Measurements from ENCODE around the gene JTB.

The JTB gene

GRCh38 chr1:153941826-153942725 lies 35.4 kb downstream of the JTB start:
- Histone ChIP-seq H3K23ac (ENCODE audit: low read length in 2 of 2) (no peak overlapping the region), H2BK120ac (ENCODE audit: low read depth, low read length) (no peak overlapping the region), H4K91ac (ENCODE audit: low read length) (no peak overlapping the region), H2BK15ac (ENCODE audit: low read depth, poor library complexity, severe bottlenecking) (no peak overlapping the region), H3K4ac (ENCODE audit: low read depth in 1 of 2, low read length in 2 of 2) (no peak overlapping the region), H4K8ac (ENCODE audit: low read length) (no peak overlapping the region), H2BK5ac (ENCODE audit: low read depth, low read length, poor library complexity, severe bottlenecking) (no peak overlapping the region), H3K14ac (ENCODE audit: low read length in 2 of 2) (no peak overlapping the region), H3K4me2 (ENCODE audit: low read length, poor library complexity, severe bottlenecking) (no peak overlapping the region), H3K79me1 (replicated peaks; ENCODE audit: low read length, poor library complexity, severe bottlenecking) (peaks cover 44% of the 10 kb centered on the region), H3K4me1 (ENCODE audit: control insufficient read depth, insufficient read depth, low read depth, low read length) (peaks cover 12% of the 10 kb centered on the region), H2BK12ac (ENCODE audit: low read length in 2 of 2) (no peak overlapping the region), H3K27me3 (ENCODE audit: control insufficient read depth in 1 of 2, insufficient read depth in 1 of 2, low read length in 2 of 2) (no peaks in the 10 kb centered on the region), H3K36me3 (ENCODE audit: control insufficient read depth in 1 of 2, insufficient read depth in 2 of 2, low read depth in 1 of 2, low read length in 2 of 2) (peaks cover 60 to 63% of the 10 kb centered on the region in 2 experiments), H3K27ac (ENCODE audit: low read length, poor library complexity, severe bottlenecking) (no peak overlapping the region), H3K18ac (ENCODE audit: low read depth in 1 of 2, low read length in 2 of 2) (no peak overlapping the region), H3K9ac (ENCODE audit: low read length) (no peak overlapping the region), H3K4me3 (ENCODE audit: insufficient read depth in 1 of 2, low read depth in 1 of 2, low read length in 2 of 2) (no peak overlapping the region), H3K9me3 (ENCODE audit: control insufficient read depth, low read length) (no peaks in the 10 kb centered on the region), H2AFZ (ENCODE audit: low read depth, low read length) (no peak overlapping the region), H2AK5ac (ENCODE audit: low read length, severe bottlenecking) (no peak overlapping the region)
- 97% methylated on average over 34 of the region's 34 CpGs for WGBS
- DNase-seq: no peak

- Histone ChIP-seq H3K27me3 (ENCODE audit: control insufficient read depth in 1 of 2, insufficient read depth in 1 of 2, low read length in 2 of 2) (no peaks in the 10 kb centered on the region), H3K4me2 (ENCODE audit: low read length, poor library complexity, severe bottlenecking) (no peak overlapping the region), H3K79me1 (replicated peaks; ENCODE audit: low read length, poor library complexity, severe bottlenecking) (peaks cover 48% of the 10 kb centered on the region), H2BK5ac (ENCODE audit: low read depth, low read length, poor library complexity, severe bottlenecking) (no peak overlapping the region), H2BK15ac (ENCODE audit: low read depth, poor library complexity, severe bottlenecking) (no peak overlapping the region), H2BK12ac (ENCODE audit: low read length in 2 of 2) (no peak overlapping the region), H4K91ac (ENCODE audit: low read length) (no peak overlapping the region), H3K4me1 (ENCODE audit: control insufficient read depth, insufficient read depth, low read depth, low read length) (peaks cover 12% of the 10 kb centered on the region), H3K9me3 (ENCODE audit: control insufficient read depth, low read length) (no peaks in the 10 kb centered on the region), H3K18ac (ENCODE audit: low read depth in 1 of 2, low read length in 2 of 2) (no peak overlapping the region), H3K27ac (ENCODE audit: low read length, poor library complexity, severe bottlenecking) (no peak overlapping the region), H3K36me3 (ENCODE audit: control insufficient read depth in 1 of 2, insufficient read depth in 2 of 2, low read depth in 1 of 2, low read length in 2 of 2) (peaks cover 72 to 73% of the 10 kb centered on the region in 2 experiments), H2BK120ac (ENCODE audit: low read depth, low read length) (no peak overlapping the region), H2AK5ac (ENCODE audit: low read length, severe bottlenecking) (no peak overlapping the region), H3K4ac (ENCODE audit: low read depth in 1 of 2, low read length in 2 of 2) (no peak overlapping the region), H3K9ac (ENCODE audit: low read length) (no peak overlapping the region), H3K23ac (ENCODE audit: low read length in 2 of 2) (no peak overlapping the region), H3K14ac (ENCODE audit: low read length in 2 of 2) (no peak overlapping the region), H4K8ac (ENCODE audit: low read length) (no peak overlapping the region), H2AFZ (ENCODE audit: low read depth, low read length) (no peak overlapping the region), H3K4me3 (ENCODE audit: insufficient read depth in 1 of 2, low read depth in 1 of 2, low read length in 2 of 2) (no peak overlapping the region)
- WGBS: 98% methylated on average over 8 of the region's 8 CpGs
- DNase-seq: no peak
Measured at GRCh38 chr1:153940756-153941155, 36.7 kb downstream of the JTB start.

- H3K14ac ChIP-seq (ENCODE audit: low read length in 2 of 2): no peak overlapping the region
- no peak overlapping the region for H2BK12ac ChIP-seq (ENCODE audit: low read length in 2 of 2)
- H2BK5ac ChIP-seq (ENCODE audit: low read depth, low read length, poor library complexity, severe bottlenecking): no peak overlapping the region
- H3K4ac ChIP-seq (ENCODE audit: low read depth in 1 of 2, low read length in 2 of 2): no peak overlapping the region
- H4K91ac ChIP-seq (ENCODE audit: low read length): no peak overlapping the region
- no peaks in the 10 kb centered on the region for H3K9me3 ChIP-seq (ENCODE audit: control insufficient read depth, low read length)
- H3K79me1 ChIP-seq (replicated peaks; ENCODE audit: low read length, poor library complexity, severe bottlenecking): peaks cover 48% of the 10 kb centered on the region
- WGBS: 98% methylated on average over 12 of the region's 12 CpGs
- no peak overlapping the region for H3K9ac ChIP-seq (ENCODE audit: low read length)
- H3K18ac ChIP-seq (ENCODE audit: low read depth in 1 of 2, low read length in 2 of 2): no peak overlapping the region
- H2BK120ac ChIP-seq (ENCODE audit: low read depth, low read length): no peak overlapping the region
- H2AK5ac ChIP-seq (ENCODE audit: low read length, severe bottlenecking): no peak overlapping the region
- peaks cover 5% of the 10 kb centered on the region for H3K4me1 ChIP-seq (ENCODE audit: control insufficient read depth, insufficient read depth, low read depth, low read length)
- H3K27ac ChIP-seq (ENCODE audit: low read length, poor library complexity, severe bottlenecking): no peak overlapping the region
- no peak overlapping the region for H3K4me3 ChIP-seq (ENCODE audit: insufficient read depth in 1 of 2, low read depth in 1 of 2, low read length in 2 of 2)
- peak overlapping the region; percentile 31 for H4K8ac ChIP-seq (ENCODE audit: low read length)
- no peaks in the 10 kb centered on the region for H3K27me3 ChIP-seq (ENCODE audit: control insufficient read depth in 1 of 2, insufficient read depth in 1 of 2, low read length in 2 of 2)
- H3K36me3 ChIP-seq (ENCODE audit: control insufficient read depth in 1 of 2, insufficient read depth in 2 of 2, low read depth in 1 of 2, low read length in 2 of 2): peaks cover 81% of the 10 kb centered on the region in 2 experiments
- no peak overlapping the region for H3K4me2 ChIP-seq (ENCODE audit: low read length, poor library complexity, severe bottlenecking)
- H2AFZ ChIP-seq (ENCODE audit: low read depth, low read length): no peak overlapping the region
- H2BK15ac ChIP-seq (ENCODE audit: low read depth, poor library complexity, severe bottlenecking): no peak overlapping the region
- no peak for DNase-seq
- H3K23ac ChIP-seq (ENCODE audit: low read length in 2 of 2): no peak overlapping the region
Measured at GRCh38 chr1:153939476-153939875, 38.0 kb downstream of the JTB start.

GRCh38 chr1:153938996-153939395 lies 38.5 kb downstream of the JTB start:
- H3K4me2 ChIP-seq (ENCODE audit: low read length, poor library complexity, severe bottlenecking): no peak overlapping the region
- peaks cover 44% of the 10 kb centered on the region for H3K79me1 ChIP-seq (replicated peaks; ENCODE audit: low read length, poor library complexity, severe bottlenecking)
- H3K4me1 ChIP-seq (ENCODE audit: control insufficient read depth, insufficient read depth, low read depth, low read length): peaks cover 2% of the 10 kb centered on the region
- no peak overlapping the region for H4K8ac ChIP-seq (ENCODE audit: low read length)
- H3K27me3 ChIP-seq (ENCODE audit: control insufficient read depth in 1 of 2, insufficient read depth in 1 of 2, low read length in 2 of 2): no peaks in the 10 kb centered on the region
- no peak overlapping the region for H2BK15ac ChIP-seq (ENCODE audit: low read depth, poor library complexity, severe bottlenecking)
- no peak overlapping the region for H3K27ac ChIP-seq (ENCODE audit: low read length, poor library complexity, severe bottlenecking)
- no peak overlapping the region for H3K4me3 ChIP-seq (ENCODE audit: insufficient read depth in 1 of 2, low read depth in 1 of 2, low read length in 2 of 2)
- 95% methylated on average over 3 of the region's 3 CpGs for WGBS
- H2AK5ac ChIP-seq (ENCODE audit: low read length, severe bottlenecking): no peak overlapping the region
- no peak overlapping the region for H4K91ac ChIP-seq (ENCODE audit: low read length)
- no peaks in the 10 kb centered on the region for H3K9me3 ChIP-seq (ENCODE audit: control insufficient read depth, low read length)
- peaks cover 82 to 86% of the 10 kb centered on the region in 2 experiments for H3K36me3 ChIP-seq (ENCODE audit: control insufficient read depth in 1 of 2, insufficient read depth in 2 of 2, low read depth in 1 of 2, low read length in 2 of 2)
- no peak overlapping the region for H2BK5ac ChIP-seq (ENCODE audit: low read depth, low read length, poor library complexity, severe bottlenecking)
- H3K4ac ChIP-seq (ENCODE audit: low read depth in 1 of 2, low read length in 2 of 2): no peak overlapping the region
- H3K14ac ChIP-seq (ENCODE audit: low read length in 2 of 2): no peak overlapping the region
- H2BK12ac ChIP-seq (ENCODE audit: low read length in 2 of 2): no peak overlapping the region
- no peak overlapping the region for H3K9ac ChIP-seq (ENCODE audit: low read length)
- no peak overlapping the region for H3K23ac ChIP-seq (ENCODE audit: low read length in 2 of 2)
- DNase-seq: no peak
- no peak overlapping the region for H2BK120ac ChIP-seq (ENCODE audit: low read depth, low read length)
- H2AFZ ChIP-seq (ENCODE audit: low read depth, low read length): no peak overlapping the region
- H3K18ac ChIP-seq (ENCODE audit: low read depth in 1 of 2, low read length in 2 of 2): no peak overlapping the region
